Measurements from ENCODE around the gene EPS15. TPM values are rescaled to one million over a fixed set of nuclear protein-coding genes. Genes with fewer than 3 reads are reported as not detected.
"Not testable (repeated sequence)": the region's sequence is repeated elsewhere in the genome, so short reads cannot be mapped to it uniquely, and the experiment has no call there.

The EPS15 gene
- total and polyA plus RNA-seq, 2 experiments from 2014 or later, result 14.9 to 46.0 TPM

- Histone ChIP-seq H3K4me2 (no peak overlapping the region), H3K36me3 (replicated peaks; ENCODE audit: insufficient read depth, low read depth) (no peaks in the 10 kb centered on the region), H3K9me3 (ENCODE audit: low read depth) (no peaks in the 10 kb centered on the region), H3K27ac (no peak overlapping the region), H3K27me3 (no peaks in the 10 kb centered on the region), H2AFZ (no peak overlapping the region), H3K4me1 (ENCODE audit: insufficient read depth) (no peaks in the 10 kb centered on the region), H3K79me2 (peaks cover 80% of the 10 kb centered on the region), H3K4me3 (no peak overlapping the region), H4K20me1 (ENCODE audit: insufficient read depth, poor library complexity, severe bottlenecking) (peaks cover 5% of the 10 kb centered on the region), H3K9me2 (replicated peaks; ENCODE audit: insufficient read depth) (no peaks in the 10 kb centered on the region)
- 96% methylated on average over 1 of the region's 1 CpG for WGBS (ENCODE audit: low lambda C conversion rate, missing lambda C conversion rate)
- no peak for DNase-seq (ENCODE audit: low spot score)
- no peak for TF ChIP-seq EZH2 (IDR thresholded peaks at IDR 0.05; ENCODE audit: borderline replicate concordance)
- TF ChIP-seq EZH2phosphoT487 (IDR thresholded peaks at IDR 0.05; ENCODE audit: low read depth, severe bottlenecking, unreplicated experiment), result no peak
- no peak for TF ChIP-seq CTCF (IDR thresholded peaks at IDR 0.05; ENCODE audit: poor library complexity)
Measured at GRCh38 chr1:51487628-51488027, 31.4 kb downstream of the EPS15 start.

- H3K36me3 ChIP-seq (replicated peaks; ENCODE audit: insufficient read depth, low read depth), result no peaks in the 10 kb centered on the region
- no peaks in the 10 kb centered on the region for H3K4me1 ChIP-seq (ENCODE audit: insufficient read depth)
Measured at GRCh38 chr1:51484591-51484990, 34.5 kb downstream of the EPS15 start.

GRCh38 chr1:51482881-51483280 lies 36.2 kb downstream of the EPS15 start:
- Histone ChIP-seq H3K27ac (peak overlapping the region; percentile 20), H3K27me3 (no peaks in the 10 kb centered on the region), H3K9me2 (replicated peaks; ENCODE audit: insufficient read depth) (no peaks in the 10 kb centered on the region), H3K79me2 (peaks cover 58% of the 10 kb centered on the region), H3K9me3 (ENCODE audit: low read depth) (no peaks in the 10 kb centered on the region), H4K20me1 (ENCODE audit: insufficient read depth, poor library complexity, severe bottlenecking) (peaks cover 5% of the 10 kb centered on the region), H3K4me1 (ENCODE audit: insufficient read depth) (no peaks in the 10 kb centered on the region), H2AFZ (no peak overlapping the region), H3K4me2 (no peak overlapping the region), H3K36me3 (replicated peaks; ENCODE audit: insufficient read depth, low read depth) (no peaks in the 10 kb centered on the region), H3K4me3 (no peak overlapping the region)
- TF ChIP-seq CTCF (IDR thresholded peaks at IDR 0.05; ENCODE audit: poor library complexity) (no peak), EZH2phosphoT487 (IDR thresholded peaks at IDR 0.05; ENCODE audit: low read depth, severe bottlenecking, unreplicated experiment) (no peak), EZH2 (IDR thresholded peaks at IDR 0.05; ENCODE audit: borderline replicate concordance) (no peak)
- DNase-seq (ENCODE audit: low spot score), result no peak
- 76% methylated on average over 4 of the region's 4 CpGs for WGBS (ENCODE audit: low lambda C conversion rate, missing lambda C conversion rate)

More at GRCh38 chr1:51484591-51484990, 34.5 kb downstream of the EPS15 start:
- H2AFZ ChIP-seq, result no peak overlapping the region
- H3K79me2 ChIP-seq, result peaks cover 69% of the 10 kb centered on the region
- H3K9me3 ChIP-seq (ENCODE audit: low read depth), result no peaks in the 10 kb centered on the region
- H3K4me2 ChIP-seq, result no peak overlapping the region
- no peak for DNase-seq (ENCODE audit: low spot score)
- H4K20me1 ChIP-seq (ENCODE audit: insufficient read depth, poor library complexity, severe bottlenecking), result peaks cover 5% of the 10 kb centered on the region
- no peaks in the 10 kb centered on the region for H3K27me3 ChIP-seq
- TF ChIP-seq EZH2 (IDR thresholded peaks at IDR 0.05; ENCODE audit: borderline replicate concordance) (no peak), EZH2phosphoT487 (IDR thresholded peaks at IDR 0.05; ENCODE audit: low read depth, severe bottlenecking, unreplicated experiment) (no peak), CTCF (IDR thresholded peaks at IDR 0.05; ENCODE audit: poor library complexity) (no peak)
- H3K27ac ChIP-seq, result no peak overlapping the region
- no peaks in the 10 kb centered on the region for H3K9me2 ChIP-seq (replicated peaks; ENCODE audit: insufficient read depth)
- H3K4me3 ChIP-seq, result no peak overlapping the region

GRCh38 chr1:51474832-51475620 lies 44.0 kb downstream of the EPS15 start:
- H3K27ac ChIP-seq; DNase-seq (ENCODE audit: low spot score); H3K79me2 ChIP-seq; H3K4me2 ChIP-seq; H3K4me3 ChIP-seq; H3K9me3 ChIP-seq (ENCODE audit: low read depth); H3K4me1 ChIP-seq (ENCODE audit: insufficient read depth); H3K36me3 ChIP-seq (replicated peaks; ENCODE audit: insufficient read depth, low read depth); H2AFZ ChIP-seq; H3K9me2 ChIP-seq (replicated peaks; ENCODE audit: insufficient read depth); H4K20me1 ChIP-seq (ENCODE audit: insufficient read depth, poor library complexity, severe bottlenecking); H3K27me3 ChIP-seq: not testable (repeated sequence)
- 91% methylated on average over 9 of the region's 9 CpGs for WGBS (ENCODE audit: low lambda C conversion rate, missing lambda C conversion rate)

Measured in hepatocyte (in vitro differentiated cells).